Progenitor cell of endocrine pancreas (in vitro differentiated cells): ENCODE results near the gene TANGO6. TPM values are rescaled to one million over a fixed set of nuclear protein-coding genes. Genes with fewer than 3 reads are reported as not detected.
A peak's percentile ranks its signal among the peaks of the same experiment; 100 is the strongest.

ENCODE experiments used
- DNase-seq: peaks from one replicate; pipeline ENCODE4 v3.0.0; 2021; ENCODE audit warnings: low spot score; ENCODE audit not compliant: unreplicated experiment
- H3K27ac Mint-ChIP-seq: 2 replicates; pipeline ENCODE4 v1.8.0; 2021; ENCODE audit warnings: mild to moderate bottlenecking, moderate library complexity, mixed read lengths
- H3K27me3 Mint-ChIP-seq: 2 replicates; pipeline ENCODE4 v1.8.0; 2021; ENCODE audit warnings: mixed read lengths
- H3K36me3 Mint-ChIP-seq: 2 replicates; pipeline ENCODE4 v1.8.0; 2022; ENCODE audit warnings: mixed read lengths; ENCODE audit not compliant: insufficient read depth
- H3K4me1 Mint-ChIP-seq: 2 replicates; pipeline ENCODE4 v1.8.0; 2021; ENCODE audit warnings: low read depth, mixed read lengths
- H3K4me3 Mint-ChIP-seq: 2 replicates; pipeline ENCODE4 v1.8.0; 2021; ENCODE audit warnings: low read depth, mild to moderate bottlenecking, moderate library complexity, mixed read lengths
- H3K9me3 Mint-ChIP-seq: 2 replicates; pipeline ENCODE4 v1.8.0; 2021; ENCODE audit warnings: low read depth, mixed read lengths
- total RNA-seq: library from RNA; stranded (reverse); gene quantifications from 2 replicates; pipeline ENCODE4 v1.2.1, GENCODE V29; 2021
- TF ChIP-seq, protein P1 (sequence below): fragments of 200-600 bp; sonication (generic); IDR thresholded peaks from one replicate; pipeline ENCODE4 v1.5.0; 2021; ENCODE audit warnings: antibody characterized with exemption, mild to moderate bottlenecking; ENCODE audit not compliant: unreplicated experiment

Gene TANGO6
- total RNA-seq, 1 donor from 2014 or later: 14.8 TPM

DNA sequence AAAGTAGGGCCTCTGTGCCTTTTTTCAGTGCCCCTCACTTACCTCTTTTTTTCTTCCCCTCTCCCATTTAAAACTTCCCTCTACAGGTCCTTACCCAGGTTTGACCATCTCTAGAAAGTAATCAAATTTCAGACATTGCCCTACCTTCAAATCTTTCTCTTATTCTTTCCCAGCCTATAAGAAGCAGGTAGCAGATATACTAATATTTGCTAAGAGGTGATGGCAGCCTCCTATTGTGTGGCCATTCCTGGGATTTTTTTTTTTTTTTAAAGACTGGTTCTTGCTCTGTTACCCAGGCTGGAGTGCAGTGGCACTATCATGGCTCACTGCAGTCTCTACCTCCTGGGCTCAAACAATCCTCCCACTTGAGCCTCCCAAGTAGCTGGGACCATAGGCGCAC, 151.0 kb downstream of the TANGO6 start:
- H3K27ac Mint-ChIP-seq: peak overlapping the region; percentile 91
- TF ChIP-seq, protein P1, sequence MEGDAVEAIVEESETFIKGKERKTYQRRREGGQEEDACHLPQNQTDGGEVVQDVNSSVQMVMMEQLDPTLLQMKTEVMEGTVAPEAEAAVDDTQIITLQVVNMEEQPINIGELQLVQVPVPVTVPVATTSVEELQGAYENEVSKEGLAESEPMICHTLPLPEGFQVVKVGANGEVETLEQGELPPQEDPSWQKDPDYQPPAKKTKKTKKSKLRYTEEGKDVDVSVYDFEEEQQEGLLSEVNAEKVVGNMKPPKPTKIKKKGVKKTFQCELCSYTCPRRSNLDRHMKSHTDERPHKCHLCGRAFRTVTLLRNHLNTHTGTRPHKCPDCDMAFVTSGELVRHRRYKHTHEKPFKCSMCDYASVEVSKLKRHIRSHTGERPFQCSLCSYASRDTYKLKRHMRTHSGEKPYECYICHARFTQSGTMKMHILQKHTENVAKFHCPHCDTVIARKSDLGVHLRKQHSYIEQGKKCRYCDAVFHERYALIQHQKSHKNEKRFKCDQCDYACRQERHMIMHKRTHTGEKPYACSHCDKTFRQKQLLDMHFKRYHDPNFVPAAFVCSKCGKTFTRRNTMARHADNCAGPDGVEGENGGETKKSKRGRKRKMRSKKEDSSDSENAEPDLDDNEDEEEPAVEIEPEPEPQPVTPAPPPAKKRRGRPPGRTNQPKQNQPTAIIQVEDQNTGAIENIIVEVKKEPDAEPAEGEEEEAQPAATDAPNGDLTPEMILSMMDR: no peak
- peaks cover 2% of the 10 kb centered on the region for H3K36me3 Mint-ChIP-seq
- H3K4me3 Mint-ChIP-seq: peak overlapping the region; percentile 12
- no peaks in the 10 kb centered on the region for H3K9me3 Mint-ChIP-seq
- no peaks in the 10 kb centered on the region for H3K27me3 Mint-ChIP-seq
- peaks cover 39% of the 10 kb centered on the region for H3K4me1 Mint-ChIP-seq
- DNase-seq: no peak

DNA sequence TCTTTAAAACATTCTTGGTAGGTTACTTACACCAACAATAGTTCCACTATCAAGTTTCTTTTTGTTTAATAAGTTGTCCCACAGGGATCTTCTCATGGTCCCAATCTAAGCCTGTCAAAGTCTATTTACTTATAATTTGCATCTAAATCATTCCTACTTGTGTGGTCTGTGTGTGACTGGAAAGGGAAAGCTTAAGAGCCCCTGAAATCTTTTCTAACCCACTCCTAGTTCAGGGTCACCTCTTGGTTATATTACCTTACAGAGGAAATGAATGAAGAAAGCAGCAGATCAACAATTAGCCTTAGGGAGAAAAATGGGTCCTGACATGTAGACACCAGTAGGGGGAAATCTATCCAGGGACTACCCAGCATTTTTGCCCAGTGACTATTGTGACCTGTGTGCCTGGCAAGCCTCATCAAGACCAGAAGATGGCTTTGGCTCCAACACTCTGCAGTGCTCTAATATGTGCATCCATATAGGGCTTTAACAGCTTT, 151.7 kb downstream of the TANGO6 start:
- Mint-ChIP-seq H3K27ac (peak overlapping the region; percentile 68), H3K4me3 (no peak overlapping the region), H3K4me1 (peaks cover 39% of the 10 kb centered on the region), H3K27me3 (no peaks in the 10 kb centered on the region), H3K36me3 (peaks cover 2% of the 10 kb centered on the region), H3K9me3 (no peaks in the 10 kb centered on the region)
- no peak for DNase-seq
- TF ChIP-seq, protein P1: peak; percentile 40

DNA sequence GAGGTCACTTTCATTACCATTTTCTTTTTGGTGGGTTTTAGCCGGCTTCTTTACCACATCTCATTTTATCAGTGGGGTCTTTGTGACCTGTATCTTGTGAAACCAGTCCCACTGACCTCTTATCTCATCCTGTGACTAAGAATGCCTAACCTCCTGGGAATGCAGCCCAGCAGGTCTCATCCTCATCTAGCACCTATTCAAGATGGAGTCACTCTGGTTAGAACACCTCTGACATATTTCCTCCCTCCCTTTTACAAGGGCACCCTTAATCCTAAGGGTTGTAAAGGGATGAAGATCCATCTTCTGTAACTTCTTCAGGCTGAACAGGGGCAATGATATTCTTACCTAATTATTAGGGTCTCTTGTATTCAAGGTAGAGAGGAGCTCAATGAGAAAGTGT, 154.2 kb downstream of the TANGO6 start:
- Mint-ChIP-seq H3K36me3 (peaks cover 8% of the 10 kb centered on the region), H3K27ac (no peak overlapping the region), H3K4me3 (no peak overlapping the region), H3K9me3 (peaks cover 11% of the 10 kb centered on the region), H3K27me3 (no peaks in the 10 kb centered on the region), H3K4me1 (peaks cover 34% of the 10 kb centered on the region)
- DNase-seq: no peak
- TF ChIP-seq, protein P1: no peak

DNA sequence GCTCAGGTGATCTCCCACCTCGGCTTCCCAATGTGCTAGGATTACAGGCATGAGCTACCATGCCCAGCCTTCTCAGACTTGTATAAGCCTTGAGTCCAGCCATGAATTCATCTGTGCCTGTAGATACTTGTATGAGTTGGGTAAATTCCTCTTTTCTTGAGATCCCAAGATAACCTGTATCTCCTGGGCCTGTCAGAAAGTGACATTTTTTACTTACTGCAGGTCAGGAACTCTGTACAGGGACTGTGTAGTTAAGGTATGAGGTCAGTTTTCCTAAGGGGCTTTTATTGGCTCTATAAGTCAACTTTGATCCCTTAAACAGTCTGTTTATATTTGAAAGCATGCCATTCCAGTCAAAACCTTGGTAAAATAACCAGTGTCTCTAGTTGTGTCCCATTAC, 155.8 kb downstream of the TANGO6 start:
- H3K36me3 Mint-ChIP-seq: peaks cover 14% of the 10 kb centered on the region
- TF ChIP-seq, protein P1: no peak
- peaks cover 19% of the 10 kb centered on the region for H3K9me3 Mint-ChIP-seq
- H3K4me1 Mint-ChIP-seq: peaks cover 23% of the 10 kb centered on the region
- H3K27me3 Mint-ChIP-seq: no peaks in the 10 kb centered on the region
- DNase-seq: no peak
- no peak overlapping the region for H3K27ac Mint-ChIP-seq
- no peak overlapping the region for H3K4me3 Mint-ChIP-seq

DNA sequence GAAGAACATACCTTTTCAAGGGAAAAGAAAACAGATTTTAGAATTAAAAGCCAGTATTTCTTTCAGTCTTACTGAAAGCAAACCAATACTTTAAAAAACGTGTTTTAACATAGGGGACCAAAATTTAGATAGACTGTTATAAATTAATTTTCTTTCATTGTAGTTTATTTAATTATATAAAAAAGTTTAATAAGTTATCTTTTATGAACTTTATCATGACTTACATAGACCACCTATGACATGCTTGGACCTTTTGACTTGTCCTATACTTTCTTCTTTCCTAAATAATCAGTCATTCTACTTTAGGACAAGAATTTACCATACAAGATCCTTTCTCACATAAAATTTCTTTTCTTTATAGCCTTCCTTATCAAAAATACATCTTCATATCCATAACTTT, 160.2 kb downstream of the TANGO6 start:
- Mint-ChIP-seq H3K27ac (no peak overlapping the region), H3K36me3 (peaks cover 17% of the 10 kb centered on the region), H3K27me3 (no peaks in the 10 kb centered on the region), H3K4me3 (no peak overlapping the region), H3K9me3 (peaks cover 24% of the 10 kb centered on the region), H3K4me1 (no peaks in the 10 kb centered on the region)
- TF ChIP-seq, protein P1: no peak
- DNase-seq: no peak
